ENCODE measurements around the gene NLRP13. TPM values are rescaled to one million over a fixed set of nuclear protein-coding genes. Genes with fewer than 3 reads are reported as not detected.
A peak's percentile ranks its signal among the peaks of the same experiment; 100 is the strongest.

NLRP13 gene, protein sequence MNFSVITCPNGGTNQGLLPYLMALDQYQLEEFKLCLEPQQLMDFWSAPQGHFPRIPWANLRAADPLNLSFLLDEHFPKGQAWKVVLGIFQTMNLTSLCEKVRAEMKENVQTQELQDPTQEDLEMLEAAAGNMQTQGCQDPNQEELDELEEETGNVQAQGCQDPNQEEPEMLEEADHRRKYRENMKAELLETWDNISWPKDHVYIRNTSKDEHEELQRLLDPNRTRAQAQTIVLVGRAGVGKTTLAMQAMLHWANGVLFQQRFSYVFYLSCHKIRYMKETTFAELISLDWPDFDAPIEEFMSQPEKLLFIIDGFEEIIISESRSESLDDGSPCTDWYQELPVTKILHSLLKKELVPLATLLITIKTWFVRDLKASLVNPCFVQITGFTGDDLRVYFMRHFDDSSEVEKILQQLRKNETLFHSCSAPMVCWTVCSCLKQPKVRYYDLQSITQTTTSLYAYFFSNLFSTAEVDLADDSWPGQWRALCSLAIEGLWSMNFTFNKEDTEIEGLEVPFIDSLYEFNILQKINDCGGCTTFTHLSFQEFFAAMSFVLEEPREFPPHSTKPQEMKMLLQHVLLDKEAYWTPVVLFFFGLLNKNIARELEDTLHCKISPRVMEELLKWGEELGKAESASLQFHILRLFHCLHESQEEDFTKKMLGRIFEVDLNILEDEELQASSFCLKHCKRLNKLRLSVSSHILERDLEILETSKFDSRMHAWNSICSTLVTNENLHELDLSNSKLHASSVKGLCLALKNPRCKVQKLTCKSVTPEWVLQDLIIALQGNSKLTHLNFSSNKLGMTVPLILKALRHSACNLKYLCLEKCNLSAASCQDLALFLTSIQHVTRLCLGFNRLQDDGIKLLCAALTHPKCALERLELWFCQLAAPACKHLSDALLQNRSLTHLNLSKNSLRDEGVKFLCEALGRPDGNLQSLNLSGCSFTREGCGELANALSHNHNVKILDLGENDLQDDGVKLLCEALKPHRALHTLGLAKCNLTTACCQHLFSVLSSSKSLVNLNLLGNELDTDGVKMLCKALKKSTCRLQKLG
- total RNA-seq: not detected

DNA sequence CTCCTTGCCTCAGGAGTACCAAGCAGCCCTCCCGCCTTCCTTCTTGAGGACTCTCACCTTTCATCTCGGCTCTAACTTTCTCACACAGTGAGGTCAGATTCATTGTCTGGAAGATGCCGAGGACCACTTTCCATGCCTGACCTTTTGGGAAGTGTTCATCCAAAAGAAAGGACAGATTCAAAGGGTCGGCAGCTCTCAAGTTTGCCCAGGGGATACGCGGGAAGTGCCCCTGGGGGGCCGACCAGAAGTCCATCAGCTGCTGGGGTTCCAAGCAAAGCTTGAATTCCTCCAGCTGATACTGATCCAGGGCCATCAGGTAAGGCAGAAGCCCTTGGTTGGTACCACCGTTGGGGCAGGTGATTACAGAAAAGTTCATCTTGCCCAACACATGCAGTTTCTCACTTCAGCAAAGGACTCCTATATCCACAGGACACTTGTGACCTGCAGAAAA is at the start of gene NLRP13:
NLRP13 (minus strand) TSS at position 401 of the 451 bp plus-strand sequence; CDS start at position 376, 25 bp downstream.
- intact Hi-C loops (cut with DNase I): no loop called here
- Histone ChIP-seq H3K36me3 (no peaks in the 10 kb centered on the region), H3K4me1 (no peaks in the 10 kb centered on the region), H3K27ac (no peak within 1 kb of the TSS), H3K4me3 (no peak within 1 kb of the TSS), H3K9me3 (no peaks in the 10 kb centered on the region), H3K27me3 (no peaks in the 10 kb centered on the region)
- TF ChIP-seq POLR2A (IDR thresholded peaks at IDR 0.05): no peak
- TF ChIP-seq, protein P1, sequence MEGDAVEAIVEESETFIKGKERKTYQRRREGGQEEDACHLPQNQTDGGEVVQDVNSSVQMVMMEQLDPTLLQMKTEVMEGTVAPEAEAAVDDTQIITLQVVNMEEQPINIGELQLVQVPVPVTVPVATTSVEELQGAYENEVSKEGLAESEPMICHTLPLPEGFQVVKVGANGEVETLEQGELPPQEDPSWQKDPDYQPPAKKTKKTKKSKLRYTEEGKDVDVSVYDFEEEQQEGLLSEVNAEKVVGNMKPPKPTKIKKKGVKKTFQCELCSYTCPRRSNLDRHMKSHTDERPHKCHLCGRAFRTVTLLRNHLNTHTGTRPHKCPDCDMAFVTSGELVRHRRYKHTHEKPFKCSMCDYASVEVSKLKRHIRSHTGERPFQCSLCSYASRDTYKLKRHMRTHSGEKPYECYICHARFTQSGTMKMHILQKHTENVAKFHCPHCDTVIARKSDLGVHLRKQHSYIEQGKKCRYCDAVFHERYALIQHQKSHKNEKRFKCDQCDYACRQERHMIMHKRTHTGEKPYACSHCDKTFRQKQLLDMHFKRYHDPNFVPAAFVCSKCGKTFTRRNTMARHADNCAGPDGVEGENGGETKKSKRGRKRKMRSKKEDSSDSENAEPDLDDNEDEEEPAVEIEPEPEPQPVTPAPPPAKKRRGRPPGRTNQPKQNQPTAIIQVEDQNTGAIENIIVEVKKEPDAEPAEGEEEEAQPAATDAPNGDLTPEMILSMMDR (IDR thresholded peaks at IDR 0.05): no peak
- TF ChIP-seq POLR2AphosphoS5 (IDR thresholded peaks at IDR 0.05; ENCODE audit: insufficient read depth in 1 of 2, low read depth in 1 of 2): no peak
- peak; percentile 42 to 72 for DNase-seq (ENCODE audit: extremely low spot score in 2 of 2)

DNA sequence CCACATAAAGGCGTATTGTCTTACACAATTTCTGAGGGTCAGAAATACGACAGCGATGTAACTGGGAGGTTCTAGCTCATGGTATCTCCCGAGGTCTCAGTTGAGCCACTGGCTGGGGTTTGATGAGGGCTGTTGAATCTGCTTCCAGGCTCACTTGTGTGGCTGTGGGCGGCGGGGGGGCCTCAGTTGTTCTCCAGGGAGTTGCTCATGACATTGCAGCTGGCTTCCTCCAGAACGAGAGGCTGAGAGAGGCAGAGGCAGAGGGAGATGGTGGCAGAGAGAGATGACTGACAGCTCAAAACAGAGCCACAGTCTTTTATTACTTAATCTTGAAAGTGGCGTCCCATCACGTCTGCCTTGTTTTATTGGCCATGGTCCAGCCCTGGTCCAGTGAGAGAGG is 48.3 kb upstream of the NLRP13 start:
- no peak overlapping the region for H3K4me3 ChIP-seq
- H3K9me3 ChIP-seq: no peaks in the 10 kb centered on the region
- intact Hi-C loops (cut with DNase I): no loop called here
- H3K36me3 ChIP-seq: no peaks in the 10 kb centered on the region
- DNase-seq (ENCODE audit: extremely low spot score in 2 of 2): no peak
- TF ChIP-seq POLR2AphosphoS5 (IDR thresholded peaks at IDR 0.05; ENCODE audit: insufficient read depth in 1 of 2, low read depth in 1 of 2) (no peak), POLR2A (IDR thresholded peaks at IDR 0.05) (no peak)
- TF ChIP-seq, protein P1 (IDR thresholded peaks at IDR 0.05): no peak
- H3K27me3 ChIP-seq: no peaks in the 10 kb centered on the region
- no peak overlapping the region for H3K27ac ChIP-seq
- no peaks in the 10 kb centered on the region for H3K4me1 ChIP-seq

DNA sequence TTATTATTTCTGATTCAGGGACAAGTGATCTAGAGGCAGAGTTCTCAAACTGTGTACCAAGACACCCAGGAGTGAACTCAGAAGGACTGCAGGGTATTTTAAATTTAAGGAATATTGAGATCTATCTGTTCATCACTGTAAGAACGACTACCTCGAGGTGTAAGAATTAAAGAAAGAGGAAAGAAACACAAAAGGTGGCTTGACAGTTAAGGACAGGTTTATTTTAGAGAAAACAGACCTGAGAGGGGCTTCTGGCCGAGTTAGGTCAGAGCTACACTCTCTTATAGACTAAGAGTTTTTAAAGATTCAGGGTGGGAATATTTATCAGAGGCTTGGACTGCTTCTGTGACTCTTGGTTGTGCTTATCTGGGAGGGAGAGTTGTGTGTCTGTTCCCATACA is 41.8 kb upstream of the NLRP13 start:
- intact Hi-C loops (cut with DNase I): no loop called here
- no peak for TF ChIP-seq POLR2A (IDR thresholded peaks at IDR 0.05)
- TF ChIP-seq, protein P1 (IDR thresholded peaks at IDR 0.05): no peak
- TF ChIP-seq POLR2AphosphoS5 (IDR thresholded peaks at IDR 0.05; ENCODE audit: insufficient read depth in 1 of 2, low read depth in 1 of 2): no peak
- Histone ChIP-seq H3K4me1 (no peaks in the 10 kb centered on the region), H3K36me3 (no peaks in the 10 kb centered on the region), H3K27ac (no peak overlapping the region), H3K9me3 (no peaks in the 10 kb centered on the region), H3K27me3 (no peaks in the 10 kb centered on the region), H3K4me3 (no peak overlapping the region)
- no peak for DNase-seq (ENCODE audit: extremely low spot score in 2 of 2)

DNA sequence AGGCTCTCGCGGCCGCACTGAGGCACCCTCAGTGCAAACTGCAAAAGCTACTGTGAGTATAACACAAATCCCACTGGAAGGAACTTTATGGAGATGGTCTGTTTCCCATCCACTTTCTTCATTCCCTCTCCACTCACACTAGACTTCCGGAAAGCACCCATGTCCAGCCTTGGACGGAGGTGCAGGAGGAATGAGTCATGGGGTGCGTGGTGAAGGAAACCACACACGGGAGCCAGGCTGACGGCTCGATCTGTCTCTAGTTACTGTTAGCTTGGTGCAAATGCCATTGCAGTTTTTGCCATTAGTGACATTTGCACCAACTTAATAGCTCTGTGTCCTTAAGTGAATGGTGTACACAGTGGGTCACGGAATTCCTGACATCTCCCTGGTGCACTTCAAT is 30.1 kb upstream of the NLRP13 start:
- H3K4me1 ChIP-seq: no peaks in the 10 kb centered on the region
- intact Hi-C loops (cut with DNase I): no loop called here
- no peaks in the 10 kb centered on the region for H3K27me3 ChIP-seq
- no peak overlapping the region for H3K27ac ChIP-seq
- H3K36me3 ChIP-seq: no peaks in the 10 kb centered on the region
- DNase-seq (ENCODE audit: extremely low spot score in 2 of 2): no peak
- TF ChIP-seq POLR2A (IDR thresholded peaks at IDR 0.05) (no peak), POLR2AphosphoS5 (IDR thresholded peaks at IDR 0.05; ENCODE audit: insufficient read depth in 1 of 2, low read depth in 1 of 2) (no peak)
- TF ChIP-seq, protein P1 (IDR thresholded peaks at IDR 0.05): no peak
- H3K9me3 ChIP-seq: no peaks in the 10 kb centered on the region
- no peak overlapping the region for H3K4me3 ChIP-seq

All from vagina (tissue), 2 donors.